Right lobe of liver (tissue), 4 donors: ENCODE measurements around the gene TFPT.

ENCODE experiments used
- POLR2A ChIP-seq: fragments of 450-650 bp; IDR thresholded peaks from one replicate; pipeline ENCODE4 v1.6.1; 2017; ENCODE audit warnings: antibody characterized with exemption, mild to moderate bottlenecking
- TF ChIP-seq, protein P1 (sequence below), 4 donors: fragments of 200-600 bp in 3 of 4; fragments of 450-650 bp in 1 of 4; IDR thresholded peaks; one replicate each; pipeline versions ENCODE4 v1.5.1 to v1.8.0; 2016 to 2022; ENCODE audit warnings: antibody characterized with exemption in 4 of 4, mild to moderate bottlenecking in 2 of 4
- donor health status: DM: no; HTN: no; CAD: no.
- donor health status: DM: no; HTN: no; CAD: no.
- donor health status: DM: no; HTN: yes; CAD: no.

DNA sequence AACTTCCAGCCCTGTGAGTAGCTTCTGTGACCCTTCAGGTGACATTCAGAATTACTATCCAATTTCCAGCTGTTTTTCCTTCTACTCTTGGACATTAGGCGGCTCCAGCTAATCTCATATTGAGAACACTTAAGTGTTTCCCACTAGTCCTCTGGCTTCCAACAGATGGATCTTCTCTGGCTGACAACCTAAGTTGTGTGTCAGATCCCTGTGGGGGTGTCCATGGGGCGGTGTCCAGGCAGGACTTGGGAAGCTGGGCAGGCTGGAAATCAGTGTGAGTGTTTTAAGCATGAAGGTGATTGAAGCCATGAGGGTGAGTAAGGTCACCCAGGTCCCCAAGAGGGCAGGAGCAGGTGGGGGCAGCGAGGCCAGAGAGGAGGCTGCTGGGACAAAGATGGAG lies 32.2 kb upstream of the TFPT start:
- TF ChIP-seq, protein P1, sequence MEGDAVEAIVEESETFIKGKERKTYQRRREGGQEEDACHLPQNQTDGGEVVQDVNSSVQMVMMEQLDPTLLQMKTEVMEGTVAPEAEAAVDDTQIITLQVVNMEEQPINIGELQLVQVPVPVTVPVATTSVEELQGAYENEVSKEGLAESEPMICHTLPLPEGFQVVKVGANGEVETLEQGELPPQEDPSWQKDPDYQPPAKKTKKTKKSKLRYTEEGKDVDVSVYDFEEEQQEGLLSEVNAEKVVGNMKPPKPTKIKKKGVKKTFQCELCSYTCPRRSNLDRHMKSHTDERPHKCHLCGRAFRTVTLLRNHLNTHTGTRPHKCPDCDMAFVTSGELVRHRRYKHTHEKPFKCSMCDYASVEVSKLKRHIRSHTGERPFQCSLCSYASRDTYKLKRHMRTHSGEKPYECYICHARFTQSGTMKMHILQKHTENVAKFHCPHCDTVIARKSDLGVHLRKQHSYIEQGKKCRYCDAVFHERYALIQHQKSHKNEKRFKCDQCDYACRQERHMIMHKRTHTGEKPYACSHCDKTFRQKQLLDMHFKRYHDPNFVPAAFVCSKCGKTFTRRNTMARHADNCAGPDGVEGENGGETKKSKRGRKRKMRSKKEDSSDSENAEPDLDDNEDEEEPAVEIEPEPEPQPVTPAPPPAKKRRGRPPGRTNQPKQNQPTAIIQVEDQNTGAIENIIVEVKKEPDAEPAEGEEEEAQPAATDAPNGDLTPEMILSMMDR (IDR thresholded peaks at IDR 0.05), result no peak
- TF ChIP-seq POLR2A, result no peak
